HG02938 (cell line): ENCODE data around the gene CENPI.
A peak's percentile ranks its signal among the peaks of the same experiment; 100 is the strongest.
"Not testable (repeated sequence)": the region's sequence is repeated elsewhere in the genome, so short reads cannot be mapped to it uniquely, and the experiment has no call there.

Source experiments
- ATAC-seq: cut with Tn5 transposase; IDR thresholded peaks from one replicate; pipeline ENCODE4 v1.9.1; 2021; ENCODE audit warnings: mild to moderate bottlenecking, moderate library complexity; ENCODE audit not compliant: unreplicated experiment

Gene CENPI, protein sequence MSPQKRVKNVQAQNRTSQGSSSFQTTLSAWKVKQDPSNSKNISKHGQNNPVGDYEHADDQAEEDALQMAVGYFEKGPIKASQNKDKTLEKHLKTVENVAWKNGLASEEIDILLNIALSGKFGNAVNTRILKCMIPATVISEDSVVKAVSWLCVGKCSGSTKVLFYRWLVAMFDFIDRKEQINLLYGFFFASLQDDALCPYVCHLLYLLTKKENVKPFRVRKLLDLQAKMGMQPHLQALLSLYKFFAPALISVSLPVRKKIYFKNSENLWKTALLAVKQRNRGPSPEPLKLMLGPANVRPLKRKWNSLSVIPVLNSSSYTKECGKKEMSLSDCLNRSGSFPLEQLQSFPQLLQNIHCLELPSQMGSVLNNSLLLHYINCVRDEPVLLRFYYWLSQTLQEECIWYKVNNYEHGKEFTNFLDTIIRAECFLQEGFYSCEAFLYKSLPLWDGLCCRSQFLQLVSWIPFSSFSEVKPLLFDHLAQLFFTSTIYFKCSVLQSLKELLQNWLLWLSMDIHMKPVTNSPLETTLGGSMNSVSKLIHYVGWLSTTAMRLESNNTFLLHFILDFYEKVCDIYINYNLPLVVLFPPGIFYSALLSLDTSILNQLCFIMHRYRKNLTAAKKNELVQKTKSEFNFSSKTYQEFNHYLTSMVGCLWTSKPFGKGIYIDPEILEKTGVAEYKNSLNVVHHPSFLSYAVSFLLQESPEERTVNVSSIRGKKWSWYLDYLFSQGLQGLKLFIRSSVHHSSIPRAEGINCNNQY

GRCh38 chrX:101097546-101098453 lies at the start of gene CENPI:
CENPI (plus strand) TSS chrX:101098204; CDS start chrX:101101071, 2,867 bp downstream.
- peak; percentile 99 for ATAC-seq

DNA sequence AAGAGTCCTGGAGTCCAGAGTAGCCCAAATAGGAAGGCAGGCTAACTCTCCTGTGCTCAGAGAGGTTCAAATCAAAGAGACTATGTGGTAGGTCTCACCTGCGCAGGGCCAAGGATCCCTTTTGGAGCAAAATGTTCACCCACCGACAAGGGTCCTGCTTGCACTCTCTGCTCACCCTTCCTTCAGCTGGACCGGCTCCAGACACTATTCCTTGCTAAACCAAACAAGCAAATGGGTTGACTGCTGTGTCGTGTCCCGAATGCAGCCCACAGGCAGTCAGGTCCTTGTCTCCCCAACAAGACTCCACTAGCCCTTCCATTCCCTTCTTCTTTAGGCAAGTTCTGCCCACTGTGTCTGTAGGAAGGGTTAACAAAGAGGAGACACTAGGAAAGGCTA lies 46.9 kb upstream of the CENPI start:
- no peak for ATAC-seq

- ATAC-seq: peak; percentile 92
These were observed 46.3 kb upstream of the CENPI start, which contains the start of gene TRMT2B for GRCh38 chrX:101051549-101052302. TRMT2B (minus strand) TSS chrX:101052111; CDS start chrX:101042289, 9,822 bp downstream.

- ATAC-seq: not testable (repeated sequence)
These were observed 41.5 kb upstream of the CENPI start for GRCh38 chrX:101056551-101056950.

DNA sequence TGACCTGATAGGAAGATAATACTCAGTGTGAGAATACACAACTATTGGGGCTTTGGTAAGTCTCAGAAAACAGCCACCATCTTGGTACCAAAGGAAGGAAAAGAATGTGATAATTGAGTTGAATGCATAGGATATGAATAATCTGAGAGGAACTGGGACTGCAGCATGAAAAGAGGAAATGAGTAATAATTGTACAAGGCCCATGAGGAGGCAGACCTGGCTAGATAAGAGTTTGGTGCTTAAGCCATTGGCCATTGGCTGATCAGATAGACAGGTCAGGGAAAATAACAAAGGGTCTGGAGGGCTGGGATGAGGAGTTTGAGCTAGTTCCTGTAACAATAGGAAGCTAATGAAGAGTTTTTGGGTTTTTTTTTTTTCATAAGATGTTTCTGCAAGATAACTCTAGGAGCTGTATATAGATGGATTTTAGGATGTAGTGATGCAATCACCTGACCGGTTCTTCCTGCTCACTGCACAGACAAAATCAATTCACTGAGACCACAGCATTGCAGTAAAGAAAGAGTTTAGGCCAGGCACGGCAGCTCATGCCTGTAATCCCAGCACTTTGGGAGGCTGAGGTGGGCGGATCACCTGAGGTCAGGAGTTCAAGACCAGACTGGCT lies 40.8 kb upstream of the CENPI start:
- peak; percentile 90 for ATAC-seq

DNA sequence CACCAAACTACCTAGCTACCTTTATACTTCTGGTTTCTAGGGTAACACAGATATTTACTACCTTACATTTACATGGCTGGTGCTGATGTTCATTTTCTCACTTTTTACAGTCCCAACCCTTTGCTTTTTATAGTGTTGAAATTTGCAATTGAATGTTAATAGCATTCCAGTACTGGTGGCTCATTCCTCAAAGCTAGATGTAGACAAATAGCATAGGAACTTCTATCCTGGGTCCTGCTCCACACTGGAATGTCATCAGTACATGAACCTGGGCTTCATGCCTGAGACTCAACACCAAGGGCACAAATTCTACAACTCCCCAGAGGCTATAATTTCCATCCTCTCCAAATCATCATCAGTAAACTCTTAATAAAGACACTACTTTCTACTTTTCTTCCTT lies 35.8 kb upstream of the CENPI start:
- no peak for ATAC-seq

GRCh38 chrX:101071582-101071981 lies 26.4 kb upstream of the CENPI start:
- no peak for ATAC-seq

DNA sequence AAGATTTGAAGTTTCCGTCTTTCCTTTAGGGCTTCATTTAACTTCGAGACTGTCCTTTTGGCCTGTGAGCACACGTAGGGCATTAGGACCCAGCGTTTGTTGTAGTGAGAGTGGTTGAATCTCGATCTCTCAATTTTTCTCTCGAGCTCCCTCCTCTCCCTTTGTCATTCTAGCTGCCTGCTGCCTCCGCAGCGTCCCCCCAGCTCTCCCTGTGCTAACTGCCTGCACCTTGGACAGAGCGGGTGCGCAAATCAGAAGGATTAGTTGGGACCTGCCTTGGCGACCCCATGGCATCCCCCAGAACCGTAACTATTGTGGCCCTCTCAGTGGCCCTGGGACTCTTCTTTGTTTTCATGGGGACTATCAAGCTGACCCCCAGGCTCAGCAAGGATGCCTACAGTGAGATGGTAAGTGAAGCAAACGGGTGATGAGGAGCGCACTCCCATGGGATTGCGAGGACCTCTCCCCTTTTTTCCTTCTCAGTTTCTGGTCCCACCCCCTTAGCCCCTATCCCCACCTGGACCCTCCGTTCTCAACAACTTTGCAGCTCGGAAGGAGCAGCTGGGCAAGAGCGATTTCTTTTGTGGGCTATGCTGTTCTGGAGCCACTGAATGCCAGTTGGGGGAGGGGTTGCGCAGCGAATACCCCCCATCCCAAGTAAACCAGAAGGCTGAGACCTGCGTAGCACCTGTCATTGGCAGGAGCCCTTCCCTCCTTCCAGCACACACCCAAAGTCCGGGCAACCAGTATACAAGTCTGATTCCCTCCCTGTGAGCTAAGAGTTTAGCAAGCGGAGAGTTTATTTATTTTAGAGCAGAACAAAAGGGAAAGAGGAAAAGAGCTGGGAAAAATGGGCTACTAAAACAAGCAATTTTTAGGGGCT lies 19.0 kb upstream of the CENPI start, which contains the start of gene TMEM35A:
TMEM35A (plus strand) TSS at position 164 of the 883 bp plus-strand sequence; CDS start at position 288, 124 bp downstream.
- ATAC-seq: no peak

- no peak for ATAC-seq
These were observed 18.2 kb upstream of the CENPI start for GRCh38 chrX:101079736-101080270.

DNA sequence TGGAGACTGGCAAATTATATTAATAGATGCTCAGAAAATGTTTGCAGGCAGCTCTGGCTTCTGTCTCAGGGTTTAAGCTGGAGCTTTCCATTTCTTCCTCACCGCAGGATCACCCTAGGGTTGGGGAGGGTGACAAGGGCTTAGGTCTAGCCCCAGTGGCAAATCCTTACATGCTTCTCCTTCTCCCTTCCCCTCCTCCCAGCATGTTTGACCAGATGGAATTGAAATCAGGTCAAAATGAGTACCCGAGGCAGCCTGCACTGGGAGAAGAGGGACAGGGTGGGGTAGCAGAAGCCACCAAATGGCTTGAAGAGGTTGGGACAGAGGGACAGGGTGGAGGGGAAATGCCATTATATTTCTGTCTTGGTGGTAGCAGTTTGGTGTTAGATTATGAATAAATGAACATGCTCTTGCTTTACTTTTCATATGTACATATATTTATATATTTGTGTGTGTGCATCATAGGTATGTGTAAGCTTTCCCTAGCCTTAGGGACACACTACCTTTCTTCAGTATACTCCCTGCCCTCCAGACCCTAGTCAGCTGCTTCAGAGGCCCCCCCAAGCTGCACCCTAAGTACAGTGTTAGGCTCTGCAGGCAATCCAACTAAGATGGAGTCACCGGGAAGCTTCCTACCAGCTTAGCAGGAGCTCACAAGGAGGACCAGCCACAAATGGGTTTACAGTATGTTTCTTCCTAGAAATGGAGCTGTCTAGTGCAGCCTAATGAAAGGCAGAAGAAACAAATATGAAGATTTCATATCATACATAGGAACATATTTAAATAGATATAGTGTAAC lies 17.5 kb upstream of the CENPI start:
- ATAC-seq: no peak

DNA sequence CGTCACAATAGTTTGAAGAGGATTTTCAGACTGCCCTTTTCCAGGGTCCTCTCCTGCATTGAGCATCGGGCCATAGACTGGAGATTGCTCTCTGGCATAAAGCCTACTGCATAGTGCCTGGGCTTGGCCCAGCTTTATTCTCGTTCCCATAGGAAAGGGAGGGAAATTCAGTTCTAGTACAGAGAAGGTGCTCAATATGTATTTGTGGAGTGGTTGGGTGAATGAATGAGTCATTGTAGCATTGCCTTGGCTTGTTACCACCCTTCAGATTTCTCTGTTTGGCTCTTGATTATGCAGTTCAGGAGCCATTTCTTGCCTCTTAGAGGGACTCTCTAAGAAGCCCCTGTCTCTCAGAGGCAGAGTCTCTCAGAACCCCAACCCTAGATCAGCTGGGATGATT lies 16.8 kb upstream of the CENPI start:
- no peak for ATAC-seq

- ATAC-seq: no peak
These were observed 6.2 kb upstream of the CENPI start for GRCh38 chrX:101091817-101092216.

DNA sequence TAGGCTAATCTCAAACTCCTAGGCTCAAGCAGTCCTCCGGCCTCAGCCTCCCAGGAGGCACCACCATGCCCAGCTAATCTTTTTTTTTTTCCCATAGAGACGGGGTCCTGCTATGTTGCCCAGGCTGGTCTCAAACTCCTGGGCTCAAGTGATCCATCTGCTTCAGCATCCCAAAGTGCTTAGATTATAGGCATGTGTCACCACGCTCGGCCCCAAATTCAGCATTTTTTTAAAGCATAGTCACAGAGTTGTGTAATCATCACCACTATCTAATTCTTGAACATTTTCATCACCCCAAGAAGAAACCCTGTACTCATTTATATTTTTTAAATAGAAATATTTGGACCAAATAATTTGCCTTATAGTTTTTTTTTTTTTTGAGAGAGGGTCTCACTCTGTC lies 10.3 kb downstream of the CENPI start:
- no peak for ATAC-seq

- no peak for ATAC-seq
These were observed 19.7 kb downstream of the CENPI start for GRCh38 chrX:101117701-101118100.

DNA sequence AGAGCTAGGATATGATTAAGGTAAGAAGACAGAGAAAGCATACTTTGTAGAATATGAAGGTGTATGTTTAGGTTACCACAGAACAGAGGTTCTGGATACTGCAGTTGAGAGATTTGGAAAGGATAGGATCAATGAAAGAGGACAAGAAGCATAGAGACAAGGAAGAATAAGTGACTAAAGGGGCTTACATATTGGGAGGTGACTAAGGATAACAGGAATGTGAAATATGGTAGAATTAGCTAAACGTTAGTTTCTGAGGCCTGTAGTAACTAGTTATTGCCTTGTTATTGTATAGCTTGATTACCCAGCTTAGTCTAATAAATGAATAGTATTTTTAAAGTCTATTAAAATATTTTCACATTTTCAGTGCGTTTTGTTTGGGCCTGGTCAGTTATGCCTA lies 38.2 kb downstream of the CENPI start:
- ATAC-seq: no peak
